ENCODE data around the gene GSK3B.

Gene GSK3B

GRCh38 chr3:119870512-119870911, 223.7 kb downstream of the GSK3B start:
- no peak for DNase-seq

- DNase-seq = no peak
Observed at GRCh38 chr3:119864476-119864875, 229.8 kb downstream of the GSK3B start.

GRCh38 chr3:119862616-119863015, 231.6 kb downstream of the GSK3B start:
- no peak for DNase-seq

- no peak for DNase-seq
Observed at GRCh38 chr3:119861681-119862080, 232.6 kb downstream of the GSK3B start.

- DNase-seq = no peak
Observed at GRCh38 chr3:119859728-119860127, 234.5 kb downstream of the GSK3B start.

- no peak for DNase-seq
Observed at GRCh38 chr3:119858957-119859356, 235.3 kb downstream of the GSK3B start.

- DNase-seq = no peak
Observed at GRCh38 chr3:119856695-119857094, 237.6 kb downstream of the GSK3B start.

GRCh38 chr3:119849126-119849525, 245.1 kb downstream of the GSK3B start:
- DNase-seq = no peak

- no peak for DNase-seq
Observed at GRCh38 chr3:119841808-119842471, 252.3 kb downstream of the GSK3B start.

- no peak for DNase-seq
Observed at GRCh38 chr3:119835556-119835955, 258.7 kb downstream of the GSK3B start.

- DNase-seq = no peak
Observed at GRCh38 chr3:119834754-119835370, 259.4 kb downstream of the GSK3B start.

- DNase-seq = peak; percentile 40
Observed at GRCh38 chr3:119831941-119832371, 262.3 kb downstream of the GSK3B start.

- DNase-seq = no peak
Observed at GRCh38 chr3:119831022-119831421, 263.2 kb downstream of the GSK3B start.

- DNase-seq = no peak
Observed at GRCh38 chr3:119829420-119829819, 264.8 kb downstream of the GSK3B start.

- DNase-seq = no peak
Observed at GRCh38 chr3:119826711-119827608, 267.3 kb downstream of the GSK3B start.

- DNase-seq = no peak
Observed at GRCh38 chr3:119825820-119826219, 268.4 kb downstream of the GSK3B start.

GRCh38 chr3:119819806-119820205, 274.4 kb downstream of the GSK3B start:
- DNase-seq = peak; percentile 13

GRCh38 chr3:119818937-119819336, 275.3 kb downstream of the GSK3B start:
- DNase-seq = no peak

GRCh38 chr3:119817583-119818363, 276.5 kb downstream of the GSK3B start:
- DNase-seq = no peak

GRCh38 chr3:119817071-119817470, 277.2 kb downstream of the GSK3B start:
- no peak for DNase-seq

GRCh38 chr3:119815716-119816115, 278.5 kb downstream of the GSK3B start:
- DNase-seq = no peak

- no peak for DNase-seq
Observed at GRCh38 chr3:119812491-119813058, 281.7 kb downstream of the GSK3B start.

All from fibroblast of skin of right quadriceps (primary cell).